Measurements from ENCODE around the gene PACS2.
"Not testable (repeated sequence)": the region's sequence is repeated elsewhere in the genome, so short reads cannot be mapped to it uniquely, and the experiment has no call there.

GRCh38 chr14:105361412-105361811 is 46.9 kb downstream of the PACS2 start:
- TF ChIP-seq, protein P1, sequence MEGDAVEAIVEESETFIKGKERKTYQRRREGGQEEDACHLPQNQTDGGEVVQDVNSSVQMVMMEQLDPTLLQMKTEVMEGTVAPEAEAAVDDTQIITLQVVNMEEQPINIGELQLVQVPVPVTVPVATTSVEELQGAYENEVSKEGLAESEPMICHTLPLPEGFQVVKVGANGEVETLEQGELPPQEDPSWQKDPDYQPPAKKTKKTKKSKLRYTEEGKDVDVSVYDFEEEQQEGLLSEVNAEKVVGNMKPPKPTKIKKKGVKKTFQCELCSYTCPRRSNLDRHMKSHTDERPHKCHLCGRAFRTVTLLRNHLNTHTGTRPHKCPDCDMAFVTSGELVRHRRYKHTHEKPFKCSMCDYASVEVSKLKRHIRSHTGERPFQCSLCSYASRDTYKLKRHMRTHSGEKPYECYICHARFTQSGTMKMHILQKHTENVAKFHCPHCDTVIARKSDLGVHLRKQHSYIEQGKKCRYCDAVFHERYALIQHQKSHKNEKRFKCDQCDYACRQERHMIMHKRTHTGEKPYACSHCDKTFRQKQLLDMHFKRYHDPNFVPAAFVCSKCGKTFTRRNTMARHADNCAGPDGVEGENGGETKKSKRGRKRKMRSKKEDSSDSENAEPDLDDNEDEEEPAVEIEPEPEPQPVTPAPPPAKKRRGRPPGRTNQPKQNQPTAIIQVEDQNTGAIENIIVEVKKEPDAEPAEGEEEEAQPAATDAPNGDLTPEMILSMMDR (conservative IDR thresholded peaks at IDR 0.05; ENCODE audit: low read depth, low read length), result not testable (repeated sequence)
- not testable (repeated sequence) for TF ChIP-seq EZH2 (IDR thresholded peaks at IDR 0.05; ENCODE audit: low read length, unreplicated experiment); EZH2phosphoT487 (IDR thresholded peaks at IDR 0.05; ENCODE audit: borderline replicate concordance, low read length)
